NCI-H1092 (cell line): ENCODE results near the gene SLC25A25.

Source experiments
- DNase-seq: peaks from one replicate; lab custom pipeline; 2025; lab: John Stamatoyannopoulos, UW

SLC25A25 gene

DNA sequence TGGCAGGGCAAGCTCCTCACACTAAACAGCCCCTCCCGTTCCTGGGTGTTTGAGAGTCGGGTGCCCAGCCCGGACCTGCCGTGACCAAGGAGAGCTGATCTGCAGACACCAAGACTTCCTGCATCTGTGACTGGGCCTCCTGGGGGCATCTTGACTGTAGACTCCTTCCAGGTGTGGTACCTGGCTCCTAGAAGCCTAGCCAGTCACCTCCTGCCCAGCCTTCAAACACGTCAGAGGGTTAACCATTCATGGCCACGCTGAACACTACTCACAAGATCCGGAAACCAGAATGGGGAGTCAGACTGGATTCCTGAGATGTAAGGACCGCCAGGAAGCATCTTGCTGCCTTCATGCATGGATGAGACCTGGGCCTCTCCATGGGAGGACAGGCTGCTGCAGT, 77.5 kb downstream of the SLC25A25 start:
- no peak for DNase-seq

DNA sequence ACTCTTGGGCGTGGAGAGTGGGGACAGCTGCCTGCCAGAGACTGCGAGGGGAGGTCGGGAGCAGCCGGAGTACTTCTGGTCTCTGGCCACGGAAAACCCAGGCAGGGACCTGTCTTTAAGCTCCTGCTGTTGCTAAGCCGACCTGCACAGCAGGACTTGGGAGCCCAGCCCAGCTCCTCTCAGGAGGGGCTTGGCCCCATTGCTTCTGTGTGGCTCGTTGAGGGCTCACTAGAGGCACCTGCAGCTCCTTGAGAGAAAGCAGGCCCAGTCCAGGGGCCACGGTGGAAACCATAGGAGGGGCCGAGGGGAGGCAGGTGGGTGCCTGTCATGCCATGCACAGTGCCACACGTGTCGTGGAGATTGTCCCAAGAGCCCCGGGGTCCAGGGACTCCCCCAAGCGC, 77.9 kb downstream of the SLC25A25 start:
- no peak for DNase-seq

DNA sequence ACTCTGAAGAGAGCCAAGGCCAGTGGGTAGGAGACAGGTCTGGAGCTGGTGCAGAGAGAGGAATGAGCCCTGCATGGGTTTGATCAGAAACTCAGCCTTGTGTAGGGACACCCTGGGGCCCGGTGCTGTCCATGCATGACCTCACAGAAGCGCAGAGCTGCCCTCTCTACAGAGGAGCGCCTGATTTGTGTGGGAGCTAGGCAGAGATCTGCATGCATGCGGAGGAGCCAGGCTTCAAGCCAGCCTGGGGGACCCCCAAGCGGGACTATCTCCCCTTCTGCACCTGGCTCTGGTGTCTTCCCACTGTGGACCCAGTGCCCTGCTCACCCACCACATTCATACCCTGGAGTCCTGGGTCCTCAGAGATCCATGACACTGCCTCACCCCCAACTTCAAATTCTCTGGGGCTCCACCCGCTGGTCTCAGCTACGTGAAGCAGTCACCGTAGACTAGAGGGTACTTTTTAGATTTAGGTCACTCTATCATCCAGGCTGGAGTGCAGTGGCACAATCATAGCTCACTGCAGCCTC, 78.6 kb downstream of the SLC25A25 start:
- DNase-seq: no peak

DNA sequence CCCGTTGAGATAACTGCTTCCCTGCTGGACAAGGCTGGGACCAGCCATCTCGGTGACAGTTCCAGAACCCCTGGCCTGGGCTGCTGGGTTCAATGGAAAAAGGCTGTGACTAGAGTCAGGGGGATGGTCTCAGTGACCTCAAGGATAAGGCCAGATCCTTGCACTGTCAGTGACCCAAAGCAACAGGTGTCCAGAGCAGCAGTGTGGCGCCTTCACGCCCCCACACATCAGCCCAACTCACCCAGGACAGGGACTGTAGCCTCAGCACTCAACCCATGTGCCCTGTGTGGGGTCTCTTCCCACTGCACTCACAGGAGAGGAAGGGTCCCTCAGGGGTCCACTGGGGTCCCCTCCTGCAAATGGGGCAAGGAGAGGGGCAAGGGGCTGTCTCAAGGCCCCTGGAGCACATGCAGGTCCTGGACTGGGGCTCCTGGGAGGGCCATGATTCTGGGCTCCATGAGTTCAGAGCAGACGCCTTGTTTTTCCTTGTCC, 80.5 kb downstream of the SLC25A25 start:
- no peak for DNase-seq

DNA sequence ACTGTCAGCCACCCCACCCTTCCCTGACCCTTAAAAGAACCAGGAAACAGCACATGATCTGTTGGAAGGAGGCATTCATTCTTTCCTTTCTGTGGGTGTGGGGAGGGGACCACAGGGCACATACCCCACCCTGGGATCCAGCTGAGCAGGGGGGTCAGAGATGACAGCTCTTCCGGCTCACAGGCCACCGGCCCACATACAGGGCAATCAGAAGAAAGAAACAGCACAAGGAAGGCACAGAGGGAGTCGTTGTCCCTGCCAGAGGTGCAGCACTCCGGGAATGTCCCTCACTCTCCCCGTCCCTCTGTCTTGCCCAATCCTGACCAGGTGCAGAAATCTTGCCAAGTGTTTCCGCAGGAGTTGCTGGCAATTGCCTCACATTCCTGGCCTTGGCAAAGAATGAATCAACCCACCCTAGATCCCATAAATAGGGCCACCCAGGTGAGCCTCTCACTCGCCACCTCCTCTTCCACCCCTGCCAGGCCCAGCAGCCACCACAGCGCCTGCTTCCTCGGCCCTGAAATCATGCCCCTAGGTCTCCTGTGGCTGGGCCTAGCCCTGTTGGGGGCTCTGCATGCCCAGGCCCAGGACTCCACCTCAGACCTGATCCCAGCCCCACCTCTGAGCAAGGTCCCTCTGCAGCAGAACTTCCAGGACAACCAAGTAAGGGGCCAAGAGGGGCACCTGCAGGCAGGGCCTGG, 81.1 kb downstream of the SLC25A25 start, which contains the start of gene LCN2:
Gene LCN2 (plus strand): TSS at position 453 of the 701 bp plus-strand sequence. CDS start 73 bp downstream, at position 526.
- DNase-seq: no peak

DNA sequence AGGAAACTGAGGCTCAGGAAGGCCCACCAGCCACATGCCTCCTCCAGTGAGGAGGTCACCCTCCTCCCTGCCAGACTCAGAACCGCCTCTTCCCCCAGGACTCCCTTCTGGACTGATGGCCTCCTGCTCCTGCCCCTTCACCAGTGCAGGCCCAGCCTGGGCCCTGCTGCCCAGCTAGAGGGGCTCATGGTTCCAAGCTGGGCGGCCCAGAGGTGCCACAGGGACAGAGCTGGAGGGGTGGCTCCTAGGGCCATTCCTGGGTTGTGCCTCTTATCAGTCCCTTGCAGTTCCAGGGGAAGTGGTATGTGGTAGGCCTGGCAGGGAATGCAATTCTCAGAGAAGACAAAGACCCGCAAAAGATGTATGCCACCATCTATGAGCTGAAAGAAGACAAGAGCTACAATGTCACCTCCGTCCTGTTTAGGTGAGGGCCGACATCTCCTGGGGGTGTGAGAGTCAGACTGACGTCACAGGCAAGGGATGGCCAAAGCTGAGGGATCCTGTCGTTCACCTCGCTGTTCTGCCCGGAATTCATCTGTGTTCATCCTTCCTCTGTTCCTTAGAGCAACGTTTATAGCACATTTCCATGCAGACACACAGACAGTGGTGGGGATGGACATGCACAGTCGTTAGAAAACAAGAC, 82.0 kb downstream of the SLC25A25 start:
- no peak for DNase-seq

DNA sequence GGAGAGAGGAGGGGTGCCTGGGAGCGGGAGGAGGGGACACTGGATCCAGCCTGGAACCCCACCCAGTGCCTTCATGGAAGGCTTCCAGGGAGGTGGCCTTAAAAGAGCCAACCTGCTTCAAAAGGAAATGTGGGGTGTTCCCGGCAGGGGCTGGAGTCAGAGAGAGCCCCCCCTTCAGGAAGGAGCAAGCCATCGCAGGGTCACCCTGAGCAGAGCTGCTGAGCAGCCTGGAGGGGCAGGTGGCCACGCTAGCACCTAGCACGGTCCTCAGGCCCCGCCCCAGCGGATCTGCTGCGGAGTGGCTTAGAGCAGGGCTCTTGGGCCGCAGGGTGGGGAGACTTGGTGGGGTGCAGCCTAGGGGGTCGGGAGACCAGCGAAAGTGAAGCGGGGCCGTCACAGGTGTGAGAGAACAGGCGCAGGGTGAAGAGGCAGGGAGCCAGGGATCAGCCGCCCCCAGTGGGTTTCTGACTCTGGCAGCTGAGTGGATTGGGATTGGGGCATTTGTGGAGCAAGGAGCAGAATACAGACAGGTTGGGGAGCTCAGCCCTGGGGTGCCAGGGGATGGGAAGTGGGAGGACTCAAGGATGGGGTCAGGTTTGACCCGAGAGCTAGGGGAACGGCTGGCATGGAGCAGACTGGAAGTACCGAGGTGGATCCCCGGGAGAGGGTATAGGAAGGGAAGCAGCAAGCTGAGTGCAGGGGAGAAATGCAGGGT, 82.7 kb downstream of the SLC25A25 start:
- DNase-seq: no peak

DNA sequence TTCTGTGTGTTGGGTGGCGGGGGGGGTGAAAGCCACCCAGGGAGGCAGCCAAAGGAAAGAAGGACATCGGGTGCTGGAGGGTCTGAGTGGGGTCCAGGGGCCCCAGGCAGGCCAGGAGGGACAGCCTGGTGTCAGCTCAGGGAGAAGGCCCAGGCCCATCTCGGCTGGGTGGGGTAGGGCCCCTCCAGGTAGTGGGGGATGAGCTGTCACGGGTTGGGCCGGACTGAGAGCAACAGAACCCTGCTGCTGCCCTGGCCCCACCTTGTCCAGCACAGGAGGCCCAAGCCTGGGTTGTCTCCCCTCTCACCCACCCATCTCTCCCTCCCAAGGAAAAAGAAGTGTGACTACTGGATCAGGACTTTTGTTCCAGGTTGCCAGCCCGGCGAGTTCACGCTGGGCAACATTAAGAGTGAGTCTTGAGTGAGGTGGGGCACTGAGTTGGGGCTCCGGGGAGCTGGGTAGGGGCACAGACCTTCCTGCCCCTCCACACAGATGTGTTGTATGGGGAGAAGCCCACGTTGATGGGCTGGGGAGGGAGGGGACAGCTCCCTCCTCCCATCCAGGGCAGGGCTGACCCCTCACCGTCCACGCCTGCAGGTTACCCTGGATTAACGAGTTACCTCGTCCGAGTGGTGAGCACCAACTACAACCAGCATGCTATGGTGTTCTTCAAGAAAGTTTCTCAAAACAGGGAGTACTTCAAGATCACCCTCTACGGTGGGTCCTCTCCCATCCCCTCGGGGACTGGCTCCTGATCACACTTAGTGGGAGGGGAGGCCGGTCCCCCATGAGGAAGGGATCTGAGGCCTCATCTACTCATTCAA, 83.5 kb downstream of the SLC25A25 start:
- DNase-seq: no peak

DNA sequence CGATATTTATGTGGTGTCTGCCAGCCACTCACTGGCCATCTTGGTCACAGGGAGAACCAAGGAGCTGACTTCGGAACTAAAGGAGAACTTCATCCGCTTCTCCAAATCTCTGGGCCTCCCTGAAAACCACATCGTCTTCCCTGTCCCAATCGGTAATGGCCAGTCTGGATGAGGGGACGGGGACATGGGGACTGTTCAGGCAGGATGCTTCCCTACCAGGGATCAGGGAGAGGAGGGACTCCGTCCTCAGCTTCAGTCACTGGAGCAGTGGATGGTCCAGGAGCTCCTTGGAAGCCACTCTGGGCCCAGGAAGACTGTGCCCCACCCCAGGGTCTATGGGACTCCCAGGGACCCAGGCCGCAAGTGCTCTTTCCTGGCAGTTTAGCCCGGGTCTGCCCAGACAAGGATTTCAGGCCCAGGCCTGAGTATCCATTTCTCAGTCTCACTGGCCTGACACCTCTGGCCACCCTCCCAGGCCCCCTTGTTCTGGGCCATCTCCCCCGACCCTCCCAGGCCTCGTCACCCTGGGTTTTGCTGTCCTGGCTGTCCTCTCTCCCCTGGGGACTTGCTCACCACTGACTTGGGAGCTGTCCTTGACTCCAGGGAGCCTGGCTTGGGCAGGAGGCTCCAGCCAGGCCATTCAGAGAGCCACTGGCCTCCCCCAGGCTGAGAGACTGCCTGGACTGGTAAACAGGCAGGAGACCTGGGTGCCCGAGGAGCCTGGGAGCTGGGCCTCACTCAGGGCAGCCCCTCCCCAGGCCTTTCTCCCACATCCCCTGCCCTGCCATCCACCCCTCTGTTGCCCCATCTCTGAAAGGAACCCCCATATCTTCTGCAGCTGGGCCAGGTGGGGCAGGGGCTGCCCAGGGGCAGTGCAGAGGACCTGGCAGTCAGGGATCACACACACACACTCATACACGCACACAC, 84.4 kb downstream of the SLC25A25 start:
- DNase-seq: no peak

DNA sequence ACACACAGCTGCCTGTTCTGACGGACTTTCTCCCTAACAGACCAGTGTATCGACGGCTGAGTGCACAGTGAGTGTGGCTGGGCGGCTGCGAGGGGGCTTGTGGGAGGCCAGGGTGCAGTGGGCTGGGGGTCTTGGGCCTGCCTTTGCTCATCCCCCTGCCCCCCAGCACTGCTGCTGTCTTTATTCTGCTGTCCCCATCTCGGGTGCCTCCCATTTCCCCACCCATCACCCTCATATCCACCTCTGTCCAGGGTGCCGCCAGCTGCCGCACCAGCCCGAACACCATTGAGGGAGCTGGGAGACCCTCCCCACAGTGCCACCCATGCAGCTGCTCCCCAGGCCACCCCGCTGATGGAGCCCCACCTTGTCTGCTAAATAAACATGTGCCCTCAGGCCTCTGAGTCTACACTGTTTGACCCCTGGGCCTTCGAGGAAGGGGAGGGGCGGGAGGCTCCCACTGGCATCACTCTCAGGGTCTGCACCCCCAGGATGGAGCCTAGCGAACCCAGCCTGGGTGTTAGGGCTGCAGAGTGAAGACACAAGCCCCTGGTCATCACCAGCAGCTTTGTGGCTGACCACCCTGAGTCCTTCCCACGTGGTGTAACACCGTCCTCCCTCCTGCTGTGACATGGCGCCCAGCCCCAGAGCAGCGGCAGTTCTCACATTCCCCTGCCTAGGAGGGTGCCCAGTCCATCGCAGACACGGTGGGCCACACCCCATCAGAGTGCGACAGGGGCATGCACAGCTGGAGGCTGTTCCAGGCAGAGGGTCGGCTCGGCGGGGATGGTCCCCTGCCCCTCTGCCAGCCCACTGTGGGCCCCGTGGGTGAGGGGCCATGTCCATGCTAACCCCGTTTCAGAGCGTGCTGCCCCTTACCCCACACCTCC, 85.3 kb downstream of the SLC25A25 start:
- DNase-seq: no peak

DNA sequence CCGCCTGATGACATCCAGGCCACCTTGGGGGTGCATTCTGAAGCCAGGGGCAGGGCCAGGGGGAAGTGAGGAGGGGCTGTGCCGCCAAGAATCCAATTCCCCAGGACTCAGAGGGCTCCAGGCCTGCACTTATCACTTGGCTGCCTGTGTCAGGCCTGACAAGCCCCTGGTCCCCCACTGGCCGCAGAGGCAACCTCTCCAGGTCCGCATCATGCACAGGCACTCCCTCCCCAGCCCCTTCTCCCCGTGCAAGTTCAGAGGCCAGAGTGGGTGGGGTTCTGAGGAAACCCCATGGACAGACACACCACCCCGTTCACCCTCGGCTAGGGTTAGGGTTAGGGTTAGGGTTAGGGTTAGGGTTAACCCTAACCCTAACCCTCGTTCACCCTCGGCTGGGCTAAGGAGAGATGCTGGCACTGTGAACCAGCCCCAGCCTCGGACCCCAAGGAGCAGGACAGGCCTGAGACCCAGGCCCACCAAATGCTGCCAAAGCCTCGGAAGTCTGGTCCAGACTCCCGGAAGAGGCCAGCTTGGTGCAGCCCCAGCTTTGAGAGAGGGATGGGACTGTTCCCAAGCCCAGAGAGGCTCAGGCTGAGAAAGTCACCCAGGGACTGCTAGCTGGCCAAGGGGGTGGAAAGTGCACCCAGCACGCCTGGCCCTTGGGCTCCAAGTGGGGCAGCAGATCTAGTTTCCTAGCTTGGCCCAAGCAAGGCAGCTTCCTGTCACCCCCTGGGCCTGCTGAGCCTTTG, 86.1 kb downstream of the SLC25A25 start:
- no peak for DNase-seq

DNA sequence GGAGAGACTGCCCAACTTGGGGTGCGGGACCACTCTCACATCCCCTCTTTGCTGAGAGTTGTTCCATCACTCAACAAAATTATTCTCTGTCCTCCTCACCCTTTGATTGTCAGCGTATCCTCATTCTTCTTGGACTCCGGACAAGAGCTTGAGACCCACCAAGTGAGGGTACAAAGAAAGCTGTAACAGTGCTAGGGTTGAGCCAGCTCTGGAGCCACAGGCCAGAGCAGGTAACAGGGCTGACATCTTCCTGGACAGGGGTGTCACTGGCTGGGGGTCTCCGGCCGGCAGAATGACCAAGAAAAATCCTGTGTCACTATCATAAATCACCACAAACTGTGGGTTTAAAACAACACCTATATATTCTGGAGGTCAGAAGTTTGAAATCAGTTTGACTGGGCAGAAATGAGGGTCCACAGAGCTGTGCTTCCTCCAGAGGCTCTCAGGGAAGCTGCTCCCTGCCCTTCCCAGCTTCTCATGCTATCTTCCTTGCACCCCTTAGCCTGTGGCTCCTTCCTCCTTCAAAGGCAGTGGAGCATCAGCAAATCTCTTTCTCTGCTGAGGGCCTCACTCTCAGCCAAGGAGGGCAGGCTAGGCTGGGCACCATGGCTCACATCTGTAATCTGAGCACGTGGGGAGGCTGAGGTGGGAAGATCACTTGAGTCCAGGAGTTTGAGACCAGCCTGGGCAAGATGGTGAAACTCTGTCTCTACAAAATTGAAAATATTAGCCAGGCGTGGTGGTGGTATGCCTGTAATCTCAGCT, 87.9 kb downstream of the SLC25A25 start:
- DNase-seq: no peak
